ENCODE measurements around the gene SLC25A41. TPM values are rescaled to one million over a fixed set of nuclear protein-coding genes. Genes with fewer than 3 reads are reported as not detected.

The SLC25A41 gene
- total RNA-seq, 1 experiment from 2014 or later = 1.7 TPM

- peak; percentile 98 for DNase-seq (ENCODE audit: low spot score)
Observed at GRCh38 chr19:6460099-6460884, 26.7 kb upstream of the SLC25A41 start.

DNA sequence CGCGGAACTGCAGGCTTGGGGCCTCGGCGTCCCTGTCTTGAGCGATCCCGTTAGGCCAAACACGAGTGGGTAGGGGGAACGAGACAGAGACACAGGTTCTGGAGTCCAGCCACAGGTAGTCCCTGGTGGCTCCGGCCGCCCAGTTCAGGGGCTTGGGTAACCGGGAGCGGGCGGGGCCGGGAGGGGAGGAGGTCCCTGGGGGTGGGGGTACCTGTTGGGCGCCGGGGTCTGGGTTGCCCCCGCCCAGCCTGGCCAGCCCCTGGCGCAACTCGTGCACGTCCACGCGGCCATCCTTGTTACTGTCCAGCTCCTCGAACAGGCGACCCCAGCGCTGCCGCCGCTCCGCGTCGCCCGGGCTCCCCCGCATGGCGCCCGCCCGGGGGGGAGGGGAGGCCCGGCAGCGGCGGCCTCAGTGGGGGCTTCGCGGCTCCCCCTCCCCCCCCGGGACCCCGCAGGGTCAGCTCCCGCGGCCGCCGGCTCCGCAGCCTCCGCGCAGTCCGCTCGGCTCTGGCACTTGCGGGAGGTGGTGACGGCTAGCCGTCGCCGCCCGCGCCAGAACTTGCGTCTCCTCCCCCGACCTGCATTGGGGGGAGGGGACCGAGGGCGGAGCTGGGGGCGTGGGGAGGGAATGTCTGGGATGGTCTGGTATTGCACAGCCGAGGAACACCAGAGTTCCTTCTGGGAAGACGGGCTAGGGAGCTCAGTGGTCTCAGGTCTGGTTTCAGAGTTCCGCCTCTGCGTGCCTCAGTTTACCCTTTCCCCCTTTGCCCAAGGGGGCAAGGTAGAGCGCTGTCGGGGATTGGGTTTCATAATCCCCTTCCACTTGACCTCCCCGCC is 25.9 kb upstream of the SLC25A41 start, which contains the start of gene SLC25A23:
Gene SLC25A23 (minus strand): TSS at position 531 of the 837 bp plus-strand sequence. CDS start 164 bp downstream, at position 367.
- peak; percentile 65 for DNase-seq (ENCODE audit: low spot score)

- no peak for DNase-seq (ENCODE audit: low spot score)
Observed at GRCh38 chr19:6458695-6459261, 25.2 kb upstream of the SLC25A41 start.

DNA sequence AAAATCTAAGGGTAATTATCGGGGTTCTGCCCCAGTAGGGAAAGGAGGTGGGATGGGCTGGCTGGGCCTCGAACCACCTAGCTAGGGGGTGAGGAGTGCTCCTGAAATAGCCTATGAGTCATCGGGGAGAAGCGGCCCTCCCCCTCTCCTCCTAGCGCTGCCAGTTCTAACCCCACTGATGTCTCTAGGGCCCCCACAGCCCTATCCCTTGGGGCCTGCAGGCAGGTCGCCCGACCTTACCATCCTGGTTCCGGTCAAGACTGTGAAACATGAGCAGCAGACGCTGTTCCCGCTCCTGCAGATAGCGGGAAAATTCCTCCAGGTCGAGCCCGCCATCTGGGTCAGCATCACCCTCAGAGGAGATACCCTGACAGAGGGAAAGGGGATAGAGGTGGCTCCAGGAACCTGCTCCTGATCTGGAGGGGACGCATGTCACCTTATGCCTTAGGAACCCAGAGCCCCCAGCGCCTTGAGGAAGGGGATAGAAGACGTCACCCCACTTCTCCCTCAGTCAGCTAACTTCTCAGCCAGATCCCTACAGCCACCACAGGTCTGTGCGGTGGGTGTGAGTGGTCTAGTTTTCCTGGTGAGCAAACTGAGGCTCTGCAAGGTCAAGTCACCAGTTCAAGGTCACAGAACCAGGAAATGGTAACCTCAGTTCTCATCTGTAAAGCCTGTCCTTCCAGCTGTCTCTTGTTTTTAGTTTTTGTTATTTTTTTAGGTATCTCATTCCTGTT is 24.6 kb upstream of the SLC25A41 start:
- DNase-seq (ENCODE audit: low spot score) = peak; percentile 30

DNA sequence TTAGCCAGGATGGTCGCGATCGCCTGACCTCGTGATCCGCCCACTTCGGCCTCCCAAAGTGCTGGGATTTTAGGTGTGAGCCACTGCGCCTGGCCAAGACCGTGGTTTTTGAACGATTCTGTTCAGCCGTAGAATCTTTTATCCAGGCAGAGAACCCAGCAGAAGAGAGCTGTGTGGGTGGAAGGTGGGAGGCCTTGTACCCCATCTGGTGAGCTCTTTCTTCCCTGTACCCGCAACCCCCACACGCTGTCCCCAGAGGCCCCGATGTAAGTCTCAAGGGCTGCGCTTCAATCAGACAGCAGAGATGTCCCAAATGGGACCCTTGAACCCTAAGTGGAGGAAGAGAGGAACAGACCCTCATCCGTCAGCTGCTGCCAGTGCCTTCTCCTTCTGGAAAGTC is 22.4 kb upstream of the SLC25A41 start:
- no peak for DNase-seq (ENCODE audit: low spot score)

GRCh38 chr19:6453951-6454565 is 20.5 kb upstream of the SLC25A41 start:
- no peak for DNase-seq (ENCODE audit: low spot score)

GRCh38 chr19:6452899-6453298 is 19.3 kb upstream of the SLC25A41 start:
- no peak for DNase-seq (ENCODE audit: low spot score)

GRCh38 chr19:6452223-6452614 is 18.7 kb upstream of the SLC25A41 start:
- no peak for DNase-seq (ENCODE audit: low spot score)

DNA sequence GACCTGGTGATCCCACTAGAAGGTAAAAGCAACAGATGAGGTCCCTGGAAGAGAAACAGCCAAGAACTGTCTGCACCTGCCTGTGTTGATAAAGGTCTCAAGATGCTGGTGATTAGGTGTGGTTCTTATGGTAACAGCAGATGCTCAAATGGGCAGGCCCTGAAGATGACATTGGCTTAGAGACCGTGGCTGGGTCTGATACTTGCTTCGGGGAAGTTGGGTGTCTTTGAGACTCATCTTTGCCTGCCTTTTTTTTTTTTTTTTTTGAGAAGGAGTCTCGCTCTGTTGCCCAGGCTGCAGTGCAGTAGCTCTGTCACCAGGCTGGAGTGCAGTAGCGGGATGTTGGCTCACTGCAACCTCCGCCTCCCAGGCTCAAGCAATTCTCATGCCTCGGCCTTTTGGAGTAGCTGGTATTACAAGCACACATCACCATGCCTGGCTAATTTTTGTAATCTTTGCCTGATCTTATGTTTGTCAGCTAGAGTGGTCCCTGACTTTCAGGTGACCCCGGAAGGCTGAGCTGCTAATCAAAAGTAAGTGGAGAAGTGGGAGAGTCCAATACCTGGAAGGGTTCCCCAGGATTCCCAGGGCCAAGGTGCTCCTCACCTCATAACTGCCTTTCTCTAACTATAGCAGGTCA is 18.1 kb upstream of the SLC25A41 start:
- DNase-seq (ENCODE audit: low spot score) = no peak

DNA sequence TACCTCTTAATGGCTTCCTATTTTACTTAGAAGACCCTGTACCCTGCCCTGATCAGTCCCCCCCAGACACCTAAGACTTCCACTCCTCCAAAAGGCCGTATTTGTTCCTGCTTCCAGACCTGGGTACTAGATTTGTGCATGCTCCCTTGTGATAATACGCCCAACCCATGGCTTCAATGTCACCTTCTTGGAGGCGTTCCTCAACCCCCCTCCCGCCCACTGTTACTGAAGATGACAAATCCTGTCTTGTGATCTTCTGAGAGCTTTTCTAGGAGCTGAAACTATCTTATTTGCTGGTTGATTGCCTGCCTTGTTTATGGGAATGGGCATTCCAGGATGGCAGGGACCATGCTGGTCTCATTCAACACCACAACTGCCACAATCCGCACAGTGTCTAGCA is 16.6 kb upstream of the SLC25A41 start:
- DNase-seq (ENCODE audit: low spot score) = no peak

GRCh38 chr19:6448045-6448444 is 14.5 kb upstream of the SLC25A41 start:
- no peak for DNase-seq (ENCODE audit: low spot score)

- no peak for DNase-seq (ENCODE audit: low spot score)
Observed at GRCh38 chr19:6446452-6446851, 12.9 kb upstream of the SLC25A41 start.

DNA sequence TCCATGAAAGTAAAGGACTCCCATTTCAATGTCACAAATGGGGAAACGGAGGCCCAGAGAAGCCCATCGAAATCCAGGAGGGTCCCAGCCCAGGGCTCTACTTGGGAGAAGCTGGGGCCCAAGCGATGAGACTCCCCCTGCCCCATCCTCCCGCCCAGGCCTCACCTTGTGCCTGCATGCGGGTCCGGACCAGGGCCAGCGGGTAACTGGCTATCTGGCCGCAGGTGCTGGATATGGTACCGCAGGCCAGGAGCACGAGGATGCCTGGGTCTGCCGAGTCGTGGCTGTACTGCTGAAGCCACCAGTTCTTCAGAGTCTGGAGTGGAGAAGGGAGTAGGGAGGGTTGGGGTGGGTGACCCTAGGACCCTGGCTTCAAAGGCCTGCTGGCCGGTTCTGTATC is 10.4 kb upstream of the SLC25A41 start:
- DNase-seq (ENCODE audit: low spot score) = no peak

DNA sequence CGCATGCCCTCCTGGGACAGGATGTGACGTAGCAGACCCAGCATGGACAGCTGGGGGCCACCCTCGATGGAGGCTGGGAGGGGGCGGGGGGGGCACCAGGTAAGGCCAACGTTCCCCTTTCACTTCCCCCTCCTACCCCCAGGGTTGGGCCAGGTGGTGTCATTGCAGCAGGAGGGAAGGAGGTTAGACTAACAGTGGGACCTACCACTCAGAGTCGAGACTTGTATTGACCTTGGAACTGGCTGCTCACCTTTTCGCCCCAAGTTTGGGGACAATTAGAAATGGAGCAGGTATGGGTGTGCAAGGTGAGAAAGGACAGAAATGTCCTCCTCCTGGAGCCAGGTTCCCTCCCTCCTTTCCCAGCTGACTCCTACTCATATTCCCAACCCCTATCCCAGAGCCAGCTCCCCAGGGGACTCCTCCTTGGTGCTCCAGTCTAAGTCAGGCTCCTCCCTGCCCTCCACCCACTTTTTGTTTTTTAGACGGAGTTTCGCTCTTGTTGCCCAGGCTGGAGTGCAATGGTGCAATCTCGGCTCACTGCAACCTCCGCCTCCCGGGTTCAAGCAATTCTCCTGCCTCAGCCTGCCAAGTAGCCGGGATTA is 8.6 kb upstream of the SLC25A41 start:
- no peak for DNase-seq (ENCODE audit: low spot score)

DNA sequence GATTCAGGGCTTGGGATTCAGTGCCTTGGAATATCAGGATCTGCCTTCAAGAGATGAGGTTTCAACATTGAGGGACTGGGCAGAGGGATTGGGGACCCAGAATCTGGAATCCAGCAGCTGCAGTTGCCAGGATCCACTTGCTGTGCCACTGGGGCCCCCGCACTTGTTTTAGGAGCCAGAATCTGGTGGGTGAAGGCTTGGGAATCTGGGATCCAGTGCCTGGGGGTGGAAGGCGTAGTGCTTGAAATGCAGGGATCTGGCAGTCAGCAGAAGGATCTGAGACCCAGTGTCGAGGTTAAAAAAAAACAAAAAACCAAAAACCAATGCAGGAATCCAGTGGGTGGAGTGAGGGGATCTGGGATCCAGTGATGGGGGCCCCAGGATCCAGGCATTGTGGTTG is 7.3 kb upstream of the SLC25A41 start:
- DNase-seq (ENCODE audit: low spot score) = no peak

- no peak for DNase-seq (ENCODE audit: low spot score)
Observed at GRCh38 chr19:6439743-6440142, 6.2 kb upstream of the SLC25A41 start.

DNA sequence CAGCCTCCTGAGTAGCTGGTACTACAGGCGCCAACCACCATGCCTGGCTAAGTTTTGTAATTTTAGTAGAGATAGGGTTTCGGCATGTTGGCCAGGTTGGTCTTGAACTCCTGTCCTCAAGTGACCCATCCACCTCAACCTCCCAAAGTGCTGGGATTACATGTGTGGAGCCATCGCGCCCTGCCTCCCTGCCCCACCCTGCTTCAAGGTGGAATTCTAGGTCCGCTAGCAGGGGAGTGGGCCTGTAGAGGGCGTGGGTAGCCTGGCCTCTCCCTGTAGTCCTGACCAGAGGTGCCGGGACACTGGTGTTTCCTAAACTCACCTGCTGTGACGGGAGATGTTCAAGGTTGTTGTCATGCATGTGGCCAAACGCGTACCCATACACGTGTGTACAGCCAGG is 398 bp downstream of the SLC25A41 start:
- DNase-seq (ENCODE audit: low spot score) = no peak

DNA sequence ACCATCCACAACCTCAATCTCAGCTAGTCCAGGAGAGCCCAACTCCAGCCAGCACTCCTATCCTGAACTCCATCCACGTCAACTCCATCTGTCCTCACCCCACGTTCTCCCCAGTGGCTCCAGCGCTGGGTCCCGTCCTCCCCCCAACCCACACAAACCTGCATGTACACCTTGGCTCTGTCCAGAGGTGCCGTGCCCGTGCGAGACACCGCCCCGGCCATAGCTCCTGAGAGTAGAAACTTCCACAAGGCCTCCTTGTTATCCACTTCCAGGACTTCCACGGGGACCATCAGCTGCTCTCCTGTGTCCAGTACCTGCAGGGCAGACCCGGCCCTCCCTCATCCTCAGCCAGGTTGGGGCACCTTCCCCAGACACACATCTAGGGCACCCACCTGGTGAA is 1.7 kb downstream of the SLC25A41 start:
- DNase-seq (ENCODE audit: low spot score) = no peak

DNA sequence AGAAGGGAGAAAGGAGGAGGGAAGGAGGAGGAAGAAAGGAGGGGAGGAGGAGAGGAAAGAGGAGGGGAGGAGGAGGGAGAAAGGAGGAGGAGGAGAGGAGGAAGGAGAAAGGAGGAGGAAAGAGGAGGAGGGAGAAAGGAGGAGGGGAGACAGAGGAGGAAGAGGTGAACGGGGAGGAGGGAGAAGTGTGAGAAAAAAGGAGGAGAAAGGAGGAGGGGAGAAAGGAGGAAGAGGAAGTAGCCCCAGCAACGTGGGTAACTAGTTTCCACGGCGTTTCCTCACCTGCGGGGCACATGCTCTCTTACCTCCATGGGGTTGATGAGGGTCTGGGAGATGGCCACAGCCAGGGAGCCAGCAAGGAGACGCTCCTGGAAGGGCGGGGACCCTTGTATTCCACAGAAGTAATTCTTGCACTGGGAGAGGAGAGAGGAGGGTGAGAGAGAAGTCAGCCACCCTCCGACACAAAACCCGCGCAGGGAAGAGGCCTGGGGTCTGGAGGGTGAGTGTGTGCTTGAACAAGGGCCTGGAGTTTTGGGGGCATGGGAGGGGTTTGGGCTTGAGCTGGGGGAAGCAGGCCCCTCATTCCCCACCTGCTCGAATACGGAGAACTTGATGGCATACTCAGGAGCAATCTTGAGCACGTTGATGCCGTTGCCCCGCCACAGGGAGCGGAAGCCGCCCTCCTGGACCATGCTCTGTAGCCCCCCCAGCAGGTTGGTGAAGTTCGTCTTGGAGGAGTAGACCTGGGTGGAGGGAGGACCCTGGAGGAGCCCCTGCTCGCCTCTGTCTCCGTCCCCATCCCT is 3.9 kb downstream of the SLC25A41 start:
- no peak for DNase-seq (ENCODE audit: low spot score)

Data from A172 (cell line).